Astrocyte (in vitro differentiated cells and primary cell): ENCODE data around the gene CARD19. TPM values are rescaled to one million over a fixed set of nuclear protein-coding genes. Genes with fewer than 3 reads are reported as not detected.

Source experiments
- DNase-seq: peaks from one replicate; pipeline ENCODE4 v3.0.0-alpha.2; 2010; ENCODE audit warnings: low read depth
- FAIRE-seq: peaks from 2 replicates; lab custom pipeline; 2011; peaks lifted over from hg19 to GRCh38; lab: Jason Lieb, UNC
- H2AFZ ChIP-seq: 2 replicates; pipeline ENCODE4 v1.6.0; 2012; ENCODE audit warnings: low read depth, low read length, inconsistent platforms
- H3K27ac ChIP-seq: 2 replicates; pipeline ENCODE4 v1.5.1; 2011; ENCODE audit warnings: low read depth, low read length, inconsistent platforms
- H3K27me3 ChIP-seq: 2 replicates; pipeline ENCODE4 v1.6.0; 2011; ENCODE audit warnings: low read length, inconsistent platforms; ENCODE audit not compliant: insufficient read depth
- H3K36me3 ChIP-seq: 2 replicates; pipeline ENCODE4 v1.5.1; 2011; ENCODE audit warnings: low read length, inconsistent platforms; ENCODE audit not compliant: insufficient read depth
- H3K4me1 ChIP-seq: 2 replicates; pipeline ENCODE4 v1.5.1; 2011; ENCODE audit warnings: low read length, inconsistent platforms; ENCODE audit not compliant: insufficient read depth
- H3K4me2 ChIP-seq: 2 replicates; pipeline ENCODE4 v1.6.0; 2012; ENCODE audit warnings: low read length, inconsistent platforms
- H3K4me3 ChIP-seq: 2 replicates; pipeline ENCODE4 v1.5.1; 2011; ENCODE audit warnings: low read depth, mild to moderate bottlenecking, low read length, inconsistent platforms; ENCODE audit not compliant: insufficient read depth
- H3K79me2 ChIP-seq: 2 replicates; pipeline ENCODE4 v1.6.0; 2012; ENCODE audit warnings: mild to moderate bottlenecking, low read length, inconsistent platforms; ENCODE audit not compliant: insufficient read depth
- H3K9ac ChIP-seq: 2 replicates; pipeline ENCODE4 v1.6.0; 2012; ENCODE audit warnings: mild to moderate bottlenecking, low read length, inconsistent platforms
- H3K9me3 ChIP-seq: 2 replicates; pipeline ENCODE4 v1.5.1; 2012; ENCODE audit warnings: low read depth, mild to moderate bottlenecking, low read length, inconsistent platforms; ENCODE audit not compliant: insufficient read depth
- H4K20me1 ChIP-seq: 2 replicates; pipeline ENCODE4 v1.6.0; 2012; ENCODE audit warnings: low read length, inconsistent platforms; ENCODE audit not compliant: insufficient read depth
- H3K27ac Mint-ChIP-seq: one replicate; pipeline ENCODE4 v1.8.0; 2021; ENCODE audit warnings: mild to moderate bottlenecking, mixed read lengths; ENCODE audit not compliant: unreplicated experiment
- H3K27me3 Mint-ChIP-seq: one replicate; pipeline ENCODE4 v1.8.0; 2021; ENCODE audit warnings: low read depth, mixed read lengths; ENCODE audit not compliant: unreplicated experiment
- H3K36me3 Mint-ChIP-seq: one replicate; pipeline ENCODE4 v1.8.0; 2021; ENCODE audit warnings: low read depth, mixed read lengths; ENCODE audit not compliant: unreplicated experiment
- H3K4me1 Mint-ChIP-seq: one replicate; pipeline ENCODE4 v1.8.0; 2021; ENCODE audit warnings: low read depth, mixed read lengths; ENCODE audit not compliant: unreplicated experiment
- H3K4me3 Mint-ChIP-seq: one replicate; pipeline ENCODE4 v1.8.0; 2021; ENCODE audit warnings: mild to moderate bottlenecking, moderate library complexity, mixed read lengths; ENCODE audit not compliant: unreplicated experiment
- H3K9me3 Mint-ChIP-seq: one replicate; pipeline ENCODE4 v1.8.0; 2021; ENCODE audit warnings: mild to moderate bottlenecking, mixed read lengths; ENCODE audit not compliant: unreplicated experiment
- CTCF ChIP-seq: IDR thresholded peaks from 2 replicates; pipeline ENCODE4 v1.5.1; 2011; ENCODE audit warnings: low read depth, mild to moderate bottlenecking, inconsistent platforms, low read length, moderate library complexity; ENCODE audit not compliant: insufficient read depth
- EZH2 ChIP-seq: IDR thresholded peaks from 2 replicates; pipeline ENCODE4 v1.6.1; 2012; ENCODE audit warnings: mild to moderate bottlenecking, low read length, inconsistent platforms; ENCODE audit not compliant: insufficient read depth
- total RNA-seq: library from RNA; stranded (reverse); gene quantifications from 2 replicates; pipeline ENCODE4 v1.2.1, GENCODE V29; 2021

Gene CARD19
- total RNA-seq, 1 donor from 2014 or later, result 36.3 TPM

GRCh38 chr9:93077367-93077766 is 18.6 kb upstream of the CARD19 start:
- Histone ChIP-seq H3K79me2 (no peaks in the 10 kb centered on the region), H3K36me3 (no peaks in the 10 kb centered on the region), H4K20me1 (no peaks in the 10 kb centered on the region), H3K4me1 (peaks cover 10% of the 10 kb centered on the region), H3K27me3 (no peaks in the 10 kb centered on the region), H2AFZ (no peak overlapping the region), H3K9me3 (no peaks in the 10 kb centered on the region), H3K27ac (no peak overlapping the region), H3K4me3 (no peak overlapping the region), H3K9ac (no peak overlapping the region), H3K4me2 (no peak overlapping the region)
- no peaks in the 10 kb centered on the region for H3K4me1 Mint-ChIP-seq
- no peak overlapping the region for H3K27ac Mint-ChIP-seq
- peaks cover 9% of the 10 kb centered on the region for H3K27me3 Mint-ChIP-seq
- FAIRE-seq (no peak), DNase-seq (no peak)
- TF ChIP-seq EZH2 (no peak), CTCF (no peak)
- H3K36me3 Mint-ChIP-seq, result no peaks in the 10 kb centered on the region
- H3K4me3 Mint-ChIP-seq, result no peak overlapping the region
- no peaks in the 10 kb centered on the region for H3K9me3 Mint-ChIP-seq

GRCh38 chr9:93077811-93078210 is 18.2 kb upstream of the CARD19 start:
- no peak for FAIRE-seq
- Mint-ChIP-seq H3K36me3 (no peaks in the 10 kb centered on the region), H3K27ac (no peak overlapping the region), H3K9me3 (no peaks in the 10 kb centered on the region), H3K4me1 (no peaks in the 10 kb centered on the region), H3K27me3 (peaks cover 7% of the 10 kb centered on the region), H3K4me3 (no peak overlapping the region)
- no peak for TF ChIP-seq CTCF
- no peak for TF ChIP-seq EZH2
- Histone ChIP-seq H3K79me2 (no peaks in the 10 kb centered on the region), H3K4me1 (peaks cover 6% of the 10 kb centered on the region), H3K27me3 (no peaks in the 10 kb centered on the region), H3K9me3 (no peaks in the 10 kb centered on the region), H3K9ac (no peak overlapping the region), H4K20me1 (no peaks in the 10 kb centered on the region), H3K4me3 (no peak overlapping the region), H3K36me3 (no peaks in the 10 kb centered on the region), H2AFZ (no peak overlapping the region), H3K4me2 (no peak overlapping the region), H3K27ac (no peak overlapping the region)
- DNase-seq, result no peak

DNA sequence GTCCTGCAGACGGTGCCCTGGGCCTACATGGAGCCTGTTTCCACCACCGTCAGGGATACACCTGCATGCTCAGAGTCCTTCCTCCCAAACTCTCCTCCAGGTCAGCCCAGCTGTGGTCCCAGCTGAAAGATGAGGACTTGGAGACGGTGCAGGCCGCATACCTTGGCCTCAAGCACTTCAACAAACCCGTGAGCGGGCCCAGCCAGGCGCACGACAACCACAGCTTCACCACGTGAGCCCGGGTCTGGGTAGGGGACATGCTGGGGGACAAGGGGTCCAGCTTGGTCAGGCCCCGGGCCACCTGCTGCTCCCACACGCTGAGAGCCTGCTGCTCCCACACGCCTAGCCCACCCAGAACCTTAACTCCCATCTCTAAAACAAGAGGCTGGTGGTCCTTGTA is 16.6 kb upstream of the CARD19 start:
- Histone ChIP-seq H3K27me3 (no peaks in the 10 kb centered on the region), H4K20me1 (no peaks in the 10 kb centered on the region), H3K4me1 (peaks cover 5% of the 10 kb centered on the region), H3K27ac (no peak overlapping the region), H3K9me3 (no peaks in the 10 kb centered on the region), H3K4me3 (no peak overlapping the region), H2AFZ (no peak overlapping the region), H3K4me2 (no peak overlapping the region), H3K36me3 (no peaks in the 10 kb centered on the region), H3K79me2 (no peaks in the 10 kb centered on the region), H3K9ac (no peak overlapping the region)
- TF ChIP-seq CTCF (no peak), EZH2 (no peak)
- Mint-ChIP-seq H3K27me3 (peaks cover 11% of the 10 kb centered on the region), H3K4me3 (no peak overlapping the region), H3K36me3 (no peaks in the 10 kb centered on the region), H3K4me1 (no peaks in the 10 kb centered on the region), H3K9me3 (no peaks in the 10 kb centered on the region), H3K27ac (no peak overlapping the region)
- FAIRE-seq (no peak), DNase-seq (no peak)
